AG04450 (cell line): ENCODE data around the gene MUC16. TPM values are rescaled to one million over a fixed set of nuclear protein-coding genes. Genes with fewer than 3 reads are reported as not detected.

Experiments
- CTCF ChIA-PET: fragments of 300-600, 350-600 bp; formaldehyde crosslinking; extraction: SDS; loops from one replicate; lab custom pipeline; 2022; ENCODE audit warnings: antibody characterized with exemption, inconsistent platforms; lab: Charles Lee
- POLR2A ChIA-PET: fragments of 350-600 bp; formaldehyde crosslinking; extraction: SDS; loops from one replicate; lab custom pipeline; 2021; ENCODE audit warnings: antibody characterized with exemption, inconsistent platforms; lab: Yijun Ruan, JAX
- DNase-seq: peaks from one replicate; pipeline ENCODE4 v3.0.0-alpha.2; 2011; ENCODE audit warnings: low read depth, low spot score
- H3K27ac ChIP-seq: one replicate; pipeline ENCODE4 v1.5.1; 2012; ENCODE audit warnings: low read depth, low read length, control low read depth
- H3K27me3 ChIP-seq: one replicate; pipeline ENCODE4 v1.6.0; 2012; ENCODE audit warnings: low read length; ENCODE audit not compliant: control insufficient read depth, insufficient read depth
- H3K4me3 ChIP-seq: 2 replicates; pipeline ENCODE4 v1.5.1; 2011; ENCODE audit warnings: mild to moderate bottlenecking, low read depth, low read length, control low read depth
- H3K9me3 ChIP-seq: 2 replicates; pipeline ENCODE4 v1.5.1; 2012; ENCODE audit warnings: low read length; ENCODE audit not compliant: control insufficient read depth, insufficient read depth
- polyA plus RNA-seq: library from polyadenylated mRNA; depleted of rRNA; stranded (reverse); fragments of >200 nt; gene quantifications from 2 replicates; pipeline ENCODE4 v1.2.3, GENCODE V29; 2011
- TF ChIP-seq, protein P1 (sequence below): IDR thresholded peaks from 2 replicates; pipeline ENCODE4 v1.5.1; 2011; ENCODE audit warnings: low read depth, low read length, control low read depth, inconsistent platforms

Gene MUC16
- polyA plus RNA-seq, 1 experiment = not detected

DNA sequence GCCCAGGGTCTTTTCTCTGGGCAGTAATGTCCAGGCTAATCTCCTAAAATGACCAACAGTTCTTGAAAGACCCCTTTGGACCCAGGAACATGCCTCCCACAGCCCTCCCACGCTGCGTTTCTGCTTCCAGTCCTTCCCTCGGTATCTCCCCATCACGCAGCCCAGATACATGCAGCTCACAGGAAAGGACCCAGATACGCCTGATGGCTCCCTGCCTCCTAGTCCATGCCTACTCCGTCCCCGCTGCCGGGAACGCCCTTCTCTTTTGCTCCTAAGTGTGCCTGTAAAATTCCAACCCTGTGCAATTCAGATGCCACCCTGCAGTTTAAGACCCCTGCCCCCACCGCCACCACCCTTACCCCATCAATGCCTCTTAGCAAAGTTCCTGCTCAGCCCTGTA is 778 bp downstream of the MUC16 start:
- H3K9me3 ChIP-seq = peaks cover 74% of the 10 kb centered on the region
- POLR2A ChIA-PET = no interaction called here
- no peaks in the 10 kb centered on the region for H3K27me3 ChIP-seq
- CTCF ChIA-PET = no interaction called here
- TF ChIP-seq, protein P1, sequence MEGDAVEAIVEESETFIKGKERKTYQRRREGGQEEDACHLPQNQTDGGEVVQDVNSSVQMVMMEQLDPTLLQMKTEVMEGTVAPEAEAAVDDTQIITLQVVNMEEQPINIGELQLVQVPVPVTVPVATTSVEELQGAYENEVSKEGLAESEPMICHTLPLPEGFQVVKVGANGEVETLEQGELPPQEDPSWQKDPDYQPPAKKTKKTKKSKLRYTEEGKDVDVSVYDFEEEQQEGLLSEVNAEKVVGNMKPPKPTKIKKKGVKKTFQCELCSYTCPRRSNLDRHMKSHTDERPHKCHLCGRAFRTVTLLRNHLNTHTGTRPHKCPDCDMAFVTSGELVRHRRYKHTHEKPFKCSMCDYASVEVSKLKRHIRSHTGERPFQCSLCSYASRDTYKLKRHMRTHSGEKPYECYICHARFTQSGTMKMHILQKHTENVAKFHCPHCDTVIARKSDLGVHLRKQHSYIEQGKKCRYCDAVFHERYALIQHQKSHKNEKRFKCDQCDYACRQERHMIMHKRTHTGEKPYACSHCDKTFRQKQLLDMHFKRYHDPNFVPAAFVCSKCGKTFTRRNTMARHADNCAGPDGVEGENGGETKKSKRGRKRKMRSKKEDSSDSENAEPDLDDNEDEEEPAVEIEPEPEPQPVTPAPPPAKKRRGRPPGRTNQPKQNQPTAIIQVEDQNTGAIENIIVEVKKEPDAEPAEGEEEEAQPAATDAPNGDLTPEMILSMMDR = no peak
- no peak for DNase-seq
- no peak overlapping the region for H3K4me3 ChIP-seq
- no peak overlapping the region for H3K27ac ChIP-seq

GRCh38 chr19:9008667-9009066 is 1.5 kb downstream of the MUC16 start:
- H3K4me3 ChIP-seq = no peak overlapping the region
- CTCF ChIA-PET = no interaction called here
- TF ChIP-seq, protein P1 = no peak
- POLR2A ChIA-PET = no interaction called here
- no peak for DNase-seq
- peaks cover 76% of the 10 kb centered on the region for H3K9me3 ChIP-seq
- no peak overlapping the region for H3K27ac ChIP-seq
- H3K27me3 ChIP-seq = no peaks in the 10 kb centered on the region

GRCh38 chr19:9000933-9001332 is 9.3 kb downstream of the MUC16 start:
- POLR2A ChIA-PET = no interaction called here
- peaks cover 55% of the 10 kb centered on the region for H3K9me3 ChIP-seq
- no peak overlapping the region for H3K4me3 ChIP-seq
- TF ChIP-seq, protein P1 = no peak
- DNase-seq = no peak
- H3K27me3 ChIP-seq = no peaks in the 10 kb centered on the region
- CTCF ChIA-PET = no interaction called here
- no peak overlapping the region for H3K27ac ChIP-seq

GRCh38 chr19:8988204-8988603 is 22.0 kb downstream of the MUC16 start:
- Histone ChIP-seq H3K4me3 (no peak overlapping the region), H3K27ac (no peak overlapping the region), H3K9me3 (peaks cover 52% of the 10 kb centered on the region), H3K27me3 (no peaks in the 10 kb centered on the region)
- TF ChIP-seq, protein P1 = no peak
- DNase-seq = no peak
- ChIA-PET POLR2A (interaction anchor here (0.6 kb wide), 1 partner anchor 328 kb away, joined by 3 read pairs; no protein-coding TSS in a partner anchor), CTCF (no interaction called here)

GRCh38 chr19:8986296-8986695 is 23.9 kb downstream of the MUC16 start:
- H3K27ac ChIP-seq = no peak overlapping the region
- TF ChIP-seq, protein P1 = no peak
- H3K9me3 ChIP-seq = peaks cover 44% of the 10 kb centered on the region
- H3K27me3 ChIP-seq = no peaks in the 10 kb centered on the region
- H3K4me3 ChIP-seq = no peak overlapping the region
- no peak for DNase-seq
- CTCF ChIA-PET = no interaction called here
- POLR2A ChIA-PET = no interaction called here
